ENCODE data around the gene CASZ1. TPM values are rescaled to one million over a fixed set of nuclear protein-coding genes. Genes with fewer than 3 reads are reported as not detected.

CASZ1 gene, protein sequence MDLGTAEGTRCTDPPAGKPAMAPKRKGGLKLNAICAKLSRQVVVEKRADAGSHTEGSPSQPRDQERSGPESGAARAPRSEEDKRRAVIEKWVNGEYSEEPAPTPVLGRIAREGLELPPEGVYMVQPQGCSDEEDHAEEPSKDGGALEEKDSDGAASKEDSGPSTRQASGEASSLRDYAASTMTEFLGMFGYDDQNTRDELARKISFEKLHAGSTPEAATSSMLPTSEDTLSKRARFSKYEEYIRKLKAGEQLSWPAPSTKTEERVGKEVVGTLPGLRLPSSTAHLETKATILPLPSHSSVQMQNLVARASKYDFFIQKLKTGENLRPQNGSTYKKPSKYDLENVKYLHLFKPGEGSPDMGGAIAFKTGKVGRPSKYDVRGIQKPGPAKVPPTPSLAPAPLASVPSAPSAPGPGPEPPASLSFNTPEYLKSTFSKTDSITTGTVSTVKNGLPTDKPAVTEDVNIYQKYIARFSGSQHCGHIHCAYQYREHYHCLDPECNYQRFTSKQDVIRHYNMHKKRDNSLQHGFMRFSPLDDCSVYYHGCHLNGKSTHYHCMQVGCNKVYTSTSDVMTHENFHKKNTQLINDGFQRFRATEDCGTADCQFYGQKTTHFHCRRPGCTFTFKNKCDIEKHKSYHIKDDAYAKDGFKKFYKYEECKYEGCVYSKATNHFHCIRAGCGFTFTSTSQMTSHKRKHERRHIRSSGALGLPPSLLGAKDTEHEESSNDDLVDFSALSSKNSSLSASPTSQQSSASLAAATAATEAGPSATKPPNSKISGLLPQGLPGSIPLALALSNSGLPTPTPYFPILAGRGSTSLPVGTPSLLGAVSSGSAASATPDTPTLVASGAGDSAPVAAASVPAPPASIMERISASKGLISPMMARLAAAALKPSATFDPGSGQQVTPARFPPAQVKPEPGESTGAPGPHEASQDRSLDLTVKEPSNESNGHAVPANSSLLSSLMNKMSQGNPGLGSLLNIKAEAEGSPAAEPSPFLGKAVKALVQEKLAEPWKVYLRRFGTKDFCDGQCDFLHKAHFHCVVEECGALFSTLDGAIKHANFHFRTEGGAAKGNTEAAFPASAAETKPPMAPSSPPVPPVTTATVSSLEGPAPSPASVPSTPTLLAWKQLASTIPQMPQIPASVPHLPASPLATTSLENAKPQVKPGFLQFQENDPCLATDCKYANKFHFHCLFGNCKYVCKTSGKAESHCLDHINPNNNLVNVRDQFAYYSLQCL (N-terminal part only)
- total RNA-seq: 0.72 and 1.5 TPM in 2 replicates

DNA sequence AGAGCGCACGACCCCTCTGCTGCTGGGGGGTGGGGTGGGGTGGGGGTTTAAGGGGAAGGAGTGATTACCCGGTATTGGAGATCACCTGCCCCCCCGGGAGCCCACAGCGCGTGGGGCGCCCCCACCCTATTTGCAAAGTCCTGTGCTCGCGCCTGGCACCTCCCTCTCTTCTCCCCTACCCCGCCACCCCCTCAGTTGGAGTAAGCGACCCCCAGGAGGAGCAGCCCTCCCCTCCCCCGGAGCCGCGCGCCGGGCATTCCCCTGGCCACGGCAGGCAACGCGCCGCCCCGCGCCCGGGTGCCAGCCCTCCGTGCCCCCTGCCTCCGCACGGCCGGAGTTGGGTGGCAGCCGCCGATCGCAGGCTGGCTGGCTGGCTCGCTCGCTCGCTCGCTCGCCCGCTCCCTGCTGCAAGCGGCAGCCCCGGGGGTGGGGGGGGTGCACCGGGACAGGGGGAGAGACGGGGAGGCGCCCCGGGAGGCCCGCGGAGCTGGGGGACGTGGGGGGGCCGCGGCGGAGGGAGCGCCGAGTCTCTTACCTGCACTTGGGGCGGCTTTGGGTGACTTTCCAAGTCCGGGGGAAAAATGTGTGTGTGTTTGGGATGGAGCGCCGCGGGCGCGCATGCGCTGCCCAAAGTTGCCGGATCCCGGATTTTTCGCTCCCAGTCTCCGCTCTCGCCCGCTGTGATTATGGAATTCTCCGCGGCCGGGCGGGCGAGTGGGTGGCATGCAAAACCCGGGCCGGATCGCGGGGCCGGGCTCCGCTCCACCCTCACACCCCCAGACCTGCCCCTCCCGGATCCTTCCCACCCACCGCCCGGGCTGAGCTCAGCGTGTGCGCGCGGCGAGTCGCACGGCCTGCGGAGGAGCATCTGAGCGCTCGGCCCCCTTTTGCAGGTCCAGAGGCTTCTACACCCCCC is at the start of gene CASZ1:
Gene CASZ1 (minus strand): TSS at position 618 of the 916 bp plus-strand sequence. CDS start 102,757 bp downstream, outside the sequence.

Other genes starting within 250 kb of the CASZ1 start
- gene TARDBP, start 216.0 kb upstream of the CASZ1 start, total RNA-seq: 90.7 and 101 TPM in 2 replicates